Prostate gland (tissue), 2 donors: ENCODE measurements around the gene RGS17. TPM values are rescaled to one million over a fixed set of nuclear protein-coding genes. Genes with fewer than 3 reads are reported as not detected.

Experiments
- DNase-seq: peaks from one replicate; pipeline ENCODE4 v3.0.0-alpha.2; 2019; ENCODE audit warnings: low spot score
- H3K27ac ChIP-seq, 2 donors: fragments of 200-600 bp; sonication (generic); 2 replicates each; pipeline ENCODE4 v1.5.1; 2017 to 2019
- H3K27me3 ChIP-seq: fragments of 200-600 bp; sonication (generic); replicated peaks from 2 replicates; pipeline ENCODE4 v1.5.1; 2019; ENCODE audit not compliant: insufficient read depth
- H3K36me3 ChIP-seq, 2 donors: fragments of 200-600 bp; sonication (generic); 1 replicate in 1 of 2; 2 replicates in 1 of 2; pipeline versions ENCODE4 v1.5.1 to v1.8.1; 2017 to 2019
- H3K4me1 ChIP-seq: fragments of 200-600 bp; sonication (generic); replicated peaks from 2 replicates; pipeline ENCODE4 v1.5.1; 2019
- H3K4me3 ChIP-seq, 2 donors: fragments of 200-600 bp; sonication (generic); 2 replicates each; pipeline ENCODE4 v1.5.1; 2017 to 2019
- H3K9me3 ChIP-seq: fragments of 200-600 bp; sonication (generic); 2 replicates; pipeline ENCODE4 v1.5.1; 2017
- POLR2A ChIP-seq: fragments of 450-650 bp; IDR thresholded peaks from one replicate; pipeline ENCODE4 v1.6.1; 2016; ENCODE audit warnings: antibody characterized with exemption, mild to moderate bottlenecking
- POLR2AphosphoS5 ChIP-seq: sonication (generic); formaldehyde crosslinking; IDR thresholded peaks from one replicate; pipeline ENCODE4 v1.6.1; 2017; ENCODE audit warnings: antibody characterized with exemption
- WGBS: methylation state at CpG from one replicate; pipeline ENCODE4 v1.1.5; 2018; 5-methylcytosine and 5-hydroxymethylcytosine counted together
- intact Hi-C: fragments of 100-400 bp; cut with DNase I; formaldehyde crosslinking; loops from one replicate; pipeline ENCODE4 v1.14.2; 2022
- total RNA-seq, 2 donors: library from RNA; depleted of rRNA; stranded (reverse); fragments of >200 nt; gene quantifications; one replicate each; pipeline ENCODE4 v1.1.0, GENCODE V29; 2016
- TF ChIP-seq, protein P1 (sequence below), 4 experiments: fragments of 200-600 bp in 2 of 4; fragments of 450-650 bp in 2 of 4; sonication (generic) in 2 of 4; IDR thresholded peaks; 1 replicate in 3 of 4; 2 replicates in 1 of 4; pipeline ENCODE4 v1.5.1; 2016 to 2019; ENCODE audit warnings: antibody characterized with exemption in 4 of 4, mild to moderate bottlenecking in 2 of 4, moderate library complexity in 2 of 4

Gene RGS17
- total RNA-seq, 2 donors from 2014 or later: 1.6 to 3.3 TPM

DNA sequence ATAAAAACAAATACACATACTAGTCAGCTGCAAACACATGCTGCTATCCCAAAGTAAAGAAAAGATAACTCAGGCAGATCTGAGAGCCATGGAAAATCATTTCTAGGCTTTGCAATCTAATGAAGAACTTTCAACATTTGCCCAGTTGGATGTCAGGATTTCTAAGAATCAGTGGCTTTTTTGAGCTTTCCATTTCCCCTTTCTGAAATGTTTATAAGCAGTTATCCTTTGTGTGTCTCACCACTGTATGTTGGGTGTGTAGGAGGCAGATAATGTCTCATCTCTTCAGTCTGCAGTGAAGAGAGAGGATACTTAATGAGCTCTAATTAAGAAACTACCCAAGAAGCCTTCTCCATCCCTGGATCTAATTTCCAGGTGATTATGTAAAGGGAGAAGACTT, 43.6 kb downstream of the RGS17 start:
- no peaks in the 10 kb centered on the region for H3K36me3 ChIP-seq
- H3K4me3 ChIP-seq: no peak overlapping the region
- no peak overlapping the region for H3K27ac ChIP-seq
- H3K9me3 ChIP-seq: no peaks in the 10 kb centered on the region
- intact Hi-C loops: no loop called here
- no peaks in the 10 kb centered on the region for H3K27me3 ChIP-seq
- DNase-seq: no peak
- no peaks in the 10 kb centered on the region for H3K4me1 ChIP-seq
- TF ChIP-seq, protein P1, sequence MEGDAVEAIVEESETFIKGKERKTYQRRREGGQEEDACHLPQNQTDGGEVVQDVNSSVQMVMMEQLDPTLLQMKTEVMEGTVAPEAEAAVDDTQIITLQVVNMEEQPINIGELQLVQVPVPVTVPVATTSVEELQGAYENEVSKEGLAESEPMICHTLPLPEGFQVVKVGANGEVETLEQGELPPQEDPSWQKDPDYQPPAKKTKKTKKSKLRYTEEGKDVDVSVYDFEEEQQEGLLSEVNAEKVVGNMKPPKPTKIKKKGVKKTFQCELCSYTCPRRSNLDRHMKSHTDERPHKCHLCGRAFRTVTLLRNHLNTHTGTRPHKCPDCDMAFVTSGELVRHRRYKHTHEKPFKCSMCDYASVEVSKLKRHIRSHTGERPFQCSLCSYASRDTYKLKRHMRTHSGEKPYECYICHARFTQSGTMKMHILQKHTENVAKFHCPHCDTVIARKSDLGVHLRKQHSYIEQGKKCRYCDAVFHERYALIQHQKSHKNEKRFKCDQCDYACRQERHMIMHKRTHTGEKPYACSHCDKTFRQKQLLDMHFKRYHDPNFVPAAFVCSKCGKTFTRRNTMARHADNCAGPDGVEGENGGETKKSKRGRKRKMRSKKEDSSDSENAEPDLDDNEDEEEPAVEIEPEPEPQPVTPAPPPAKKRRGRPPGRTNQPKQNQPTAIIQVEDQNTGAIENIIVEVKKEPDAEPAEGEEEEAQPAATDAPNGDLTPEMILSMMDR (IDR thresholded peaks at IDR 0.05): no peak
- TF ChIP-seq POLR2A (no peak), POLR2AphosphoS5 (no peak)

DNA sequence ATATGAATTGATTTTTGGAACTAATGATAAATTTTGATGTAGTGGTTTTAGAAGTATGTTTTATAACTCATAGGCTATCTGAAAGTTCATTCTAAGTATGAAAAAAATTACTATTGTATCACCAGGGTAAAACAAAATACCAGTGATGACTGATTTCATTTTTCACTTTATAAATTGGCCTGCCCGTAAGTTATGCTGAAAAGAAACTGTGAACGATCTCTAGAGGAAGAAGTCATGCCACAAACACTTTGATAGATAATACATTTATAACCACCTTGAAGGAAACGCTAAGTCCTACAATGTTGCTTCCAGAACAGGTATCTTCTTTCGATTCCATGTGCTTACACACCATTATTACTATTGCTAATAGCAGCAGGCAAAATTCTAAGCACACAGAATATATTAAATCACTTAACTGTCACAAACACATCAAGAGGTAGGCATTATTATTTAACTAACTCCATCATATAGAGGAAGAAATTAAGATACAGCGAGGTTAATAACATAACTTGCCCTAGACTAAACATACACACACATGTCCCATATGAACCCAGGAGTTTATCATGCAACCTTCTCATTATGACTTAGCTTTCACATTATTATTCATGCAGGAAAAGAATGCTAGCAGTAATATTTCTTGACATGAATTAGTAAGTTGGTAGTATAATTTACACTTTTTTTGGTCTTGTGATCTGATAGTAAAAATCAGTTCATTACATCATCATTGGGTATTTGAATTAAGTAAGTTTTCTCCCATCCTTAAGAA, 44.7 kb downstream of the RGS17 start:
- WGBS: 89% methylated on average over 5 of the region's 5 CpGs
- no peaks in the 10 kb centered on the region for H3K9me3 ChIP-seq
- no peaks in the 10 kb centered on the region for H3K27me3 ChIP-seq
- no peaks in the 10 kb centered on the region for H3K36me3 ChIP-seq
- no peak overlapping the region for H3K27ac ChIP-seq
- DNase-seq: no peak
- intact Hi-C loops: no loop called here
- TF ChIP-seq POLR2AphosphoS5 (no peak), POLR2A (no peak)
- TF ChIP-seq, protein P1 (IDR thresholded peaks at IDR 0.05): no peak
- H3K4me3 ChIP-seq: no peak overlapping the region
- H3K4me1 ChIP-seq: no peaks in the 10 kb centered on the region

DNA sequence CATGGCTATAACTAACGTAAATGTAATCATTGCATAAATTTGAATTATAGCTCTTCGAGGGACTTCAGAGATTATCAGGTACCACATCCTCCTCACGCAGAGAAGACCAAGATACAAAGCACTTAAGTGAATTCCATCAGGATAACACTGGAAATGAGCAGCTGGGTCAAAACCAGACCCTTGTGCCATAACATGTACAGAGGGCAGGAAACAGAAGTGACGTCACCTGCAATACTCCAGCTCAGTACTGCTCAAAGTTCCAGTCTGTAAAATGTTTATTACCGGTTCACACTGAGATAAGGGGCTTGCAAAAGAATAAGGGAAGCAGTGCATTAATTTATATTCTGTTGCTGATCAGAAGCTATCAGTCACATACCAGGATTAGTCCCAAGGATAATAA, 45.8 kb downstream of the RGS17 start:
- H3K27ac ChIP-seq: no peak overlapping the region
- H3K4me1 ChIP-seq: no peaks in the 10 kb centered on the region
- H3K4me3 ChIP-seq: no peak overlapping the region
- no peaks in the 10 kb centered on the region for H3K9me3 ChIP-seq
- DNase-seq: no peak
- intact Hi-C loops: no loop called here
- TF ChIP-seq POLR2AphosphoS5 (no peak), POLR2A (no peak)
- TF ChIP-seq, protein P1 (IDR thresholded peaks at IDR 0.05): no peak
- no peaks in the 10 kb centered on the region for H3K36me3 ChIP-seq
- no peaks in the 10 kb centered on the region for H3K27me3 ChIP-seq
- WGBS: 61% methylated on average over 5 of the region's 5 CpGs

DNA sequence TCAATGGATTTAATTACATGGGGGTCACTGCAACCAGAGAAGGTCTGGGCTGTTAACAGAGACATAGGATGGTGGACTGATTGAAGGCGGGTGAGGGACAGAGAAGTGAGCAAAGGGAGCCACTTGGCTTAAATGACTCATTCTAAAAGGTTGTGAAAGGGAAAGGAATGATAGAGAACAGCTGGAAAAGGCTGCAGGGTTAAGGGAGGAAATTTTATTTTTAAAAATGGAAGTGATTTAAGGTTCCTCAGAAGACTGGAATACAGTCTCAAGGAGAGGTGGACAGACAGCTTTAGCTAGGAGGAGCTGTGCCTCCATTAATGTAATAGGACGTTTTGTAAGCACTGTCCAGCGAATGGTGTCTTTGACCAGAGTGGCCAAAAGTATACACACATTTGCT, 46.7 kb downstream of the RGS17 start:
- DNase-seq: no peak
- intact Hi-C loops: no loop called here
- 77% methylated on average over 3 of the region's 3 CpGs for WGBS

More for the DNA sequence above, 46.7 kb downstream of the RGS17 start:
- Histone ChIP-seq H3K4me1 (no peaks in the 10 kb centered on the region), H3K36me3 (no peaks in the 10 kb centered on the region), H3K9me3 (no peaks in the 10 kb centered on the region), H3K4me3 (no peak overlapping the region), H3K27me3 (no peaks in the 10 kb centered on the region), H3K27ac (no peak overlapping the region)
- TF ChIP-seq POLR2A (no peak), POLR2AphosphoS5 (no peak)
- TF ChIP-seq, protein P1 (IDR thresholded peaks at IDR 0.05): no peak
